Measurements from ENCODE around the gene PREB.

Gene PREB

GRCh38 chr2:27152796-27153464 lies 18.5 kb upstream of the PREB start:
- DNase-seq, result no peak

GRCh38 chr2:27152102-27152795 lies 17.8 kb upstream of the PREB start:
- DNase-seq, result no peak

DNA sequence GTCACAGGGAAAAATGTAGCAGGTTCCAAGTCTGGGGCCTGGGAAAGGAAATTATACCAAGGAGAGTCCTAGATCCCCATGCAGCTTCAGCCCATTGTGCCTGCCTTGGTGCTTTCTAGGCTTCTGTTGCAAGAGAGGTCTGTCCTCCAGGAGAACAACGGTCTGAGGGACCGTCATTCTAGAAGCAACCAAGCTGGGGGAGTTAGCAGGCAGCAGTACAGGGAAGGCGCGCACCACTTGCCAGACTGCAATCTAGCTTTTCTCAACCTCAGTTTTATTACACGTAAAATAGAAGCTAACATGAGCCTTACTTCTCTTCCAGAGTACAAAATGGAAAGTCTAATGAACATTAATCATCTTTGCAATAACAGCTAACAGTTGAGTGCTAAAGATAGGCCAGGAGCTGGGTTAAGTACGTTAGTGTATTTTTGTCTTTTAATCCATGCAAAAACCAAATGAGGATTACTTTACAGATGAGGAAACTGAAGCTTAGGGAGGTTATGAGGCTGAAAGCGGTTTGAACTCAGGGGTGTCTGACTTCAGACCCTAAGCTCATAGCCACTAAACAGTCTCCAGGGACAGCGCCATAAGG lies 16.3 kb upstream of the PREB start:
- no peak for DNase-seq

- no peak for DNase-seq
Measured at GRCh38 chr2:27149570-27150405, 15.4 kb upstream of the PREB start.

DNA sequence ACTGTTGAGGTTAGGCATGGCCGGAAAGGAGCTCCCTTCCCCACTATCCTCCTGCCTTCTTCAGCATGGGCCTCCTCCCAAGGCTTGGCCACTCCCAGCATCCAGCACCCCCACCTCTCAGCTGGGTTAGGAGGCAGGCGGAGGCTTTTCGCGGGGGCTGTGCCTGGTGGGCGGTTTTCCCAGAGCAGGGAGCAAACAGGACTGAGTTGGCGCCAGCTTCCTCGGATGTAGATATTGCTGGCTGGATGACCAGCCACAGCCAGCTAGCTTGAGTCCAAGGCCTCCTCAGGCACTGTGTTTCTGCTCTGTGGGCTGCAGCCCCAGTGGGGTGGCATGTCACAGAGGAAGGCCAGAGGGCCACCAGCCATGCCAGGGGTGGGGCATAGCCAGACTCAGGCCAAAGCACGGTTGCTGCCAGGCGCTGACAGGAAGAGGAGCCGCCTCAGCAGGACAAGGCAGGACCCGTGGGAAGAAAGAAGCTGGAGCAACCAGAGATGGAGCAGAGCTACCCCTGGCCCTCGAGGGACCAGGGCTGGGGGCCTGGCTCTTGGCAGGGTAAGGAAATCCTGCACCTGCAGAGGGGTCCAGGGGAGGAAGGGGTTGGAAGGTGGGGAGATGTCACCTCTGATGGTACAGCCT lies 14.5 kb upstream of the PREB start, which contains the start of gene TCF23:
Gene TCF23, plus strand, starts transcription at position 204 of the 639 bp plus-strand sequence. Its CDS starts 130 bp downstream, at position 334.
- DNase-seq, result no peak

DNA sequence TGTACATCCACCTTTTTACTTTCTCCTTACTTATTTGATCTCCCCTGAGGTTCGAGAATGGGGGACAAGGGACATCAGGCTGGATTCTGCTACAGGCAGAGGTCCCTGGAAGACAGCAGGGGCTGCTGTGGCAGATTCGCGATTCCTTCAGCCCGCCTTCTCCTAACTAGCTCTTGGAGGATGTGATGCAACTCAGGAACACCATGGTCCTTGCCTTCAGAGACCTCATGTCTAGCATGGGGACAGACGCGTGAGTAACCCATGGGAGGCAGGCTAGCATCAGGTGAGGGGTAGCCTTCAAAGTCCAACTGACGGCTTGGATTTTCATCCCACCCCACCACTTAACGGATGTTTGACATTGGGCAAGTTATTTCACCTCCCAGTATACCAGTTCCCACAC lies 13.5 kb upstream of the PREB start:
- DNase-seq, result no peak

GRCh38 chr2:27145682-27146081 lies 11.2 kb upstream of the PREB start:
- no peak for DNase-seq

DNA sequence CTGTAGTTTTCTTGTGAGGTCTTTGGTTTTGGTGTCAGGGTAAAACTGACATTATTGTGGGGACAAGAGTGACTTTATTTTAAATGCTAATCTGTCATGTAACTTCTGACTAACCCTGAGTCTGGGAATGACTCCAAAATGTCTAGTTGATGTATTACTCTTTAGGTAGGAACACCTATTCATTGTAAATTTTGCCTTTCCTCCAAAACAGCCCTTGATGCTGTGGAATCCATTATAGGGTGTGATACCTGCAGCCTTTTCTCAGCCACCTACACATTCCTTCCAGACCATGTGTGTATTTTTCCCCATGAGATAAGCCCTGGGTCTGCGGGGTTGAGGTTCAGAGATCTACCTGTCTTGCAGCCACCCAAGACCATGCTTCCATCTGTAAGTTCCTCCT lies 8.8 kb upstream of the PREB start:
- DNase-seq, result no peak

- DNase-seq, result no peak
Measured at GRCh38 chr2:27139310-27139709, 4.9 kb upstream of the PREB start, which contains the start of gene PRR30. Gene PRR30 (minus strand): TSS chr2:27139410. CDS start chr2:27138329, 1,081 bp downstream.

- DNase-seq, result no peak
Measured at GRCh38 chr2:27138111-27138510, 3.7 kb upstream of the PREB start.

DNA sequence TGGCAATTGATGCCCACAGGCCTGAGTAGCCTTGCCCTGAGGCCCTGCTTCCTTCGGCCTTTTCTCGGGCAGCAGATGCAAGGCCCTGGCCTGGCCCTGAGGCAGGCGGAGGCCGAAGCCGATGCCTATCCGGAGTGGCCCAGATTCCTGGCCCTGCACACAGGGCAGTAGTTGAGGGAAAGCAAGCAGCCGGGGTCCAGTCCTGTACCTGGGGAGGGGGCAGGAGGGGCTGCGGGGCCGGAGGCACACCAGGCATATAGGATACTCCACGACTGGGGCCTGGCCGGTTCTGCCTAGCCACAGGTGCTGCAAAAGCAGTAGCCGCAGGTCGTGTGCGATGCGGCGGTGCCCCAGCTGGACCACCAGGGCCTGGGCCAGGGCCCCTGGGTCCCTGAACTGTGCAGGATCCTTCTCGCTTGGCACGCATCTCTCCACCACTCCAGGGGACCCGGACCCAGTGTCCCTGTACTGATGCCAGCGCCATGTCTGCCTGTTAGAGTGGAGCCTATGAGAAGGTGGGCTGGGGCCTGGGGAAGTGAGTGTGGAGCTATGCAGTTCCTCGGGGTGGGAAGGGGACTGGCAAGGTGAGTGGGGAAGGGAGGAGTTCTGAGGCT lies 3.0 kb upstream of the PREB start:
- DNase-seq, result no peak

GRCh38 chr2:27136751-27137150 lies 2.3 kb upstream of the PREB start:
- DNase-seq, result no peak

DNA sequence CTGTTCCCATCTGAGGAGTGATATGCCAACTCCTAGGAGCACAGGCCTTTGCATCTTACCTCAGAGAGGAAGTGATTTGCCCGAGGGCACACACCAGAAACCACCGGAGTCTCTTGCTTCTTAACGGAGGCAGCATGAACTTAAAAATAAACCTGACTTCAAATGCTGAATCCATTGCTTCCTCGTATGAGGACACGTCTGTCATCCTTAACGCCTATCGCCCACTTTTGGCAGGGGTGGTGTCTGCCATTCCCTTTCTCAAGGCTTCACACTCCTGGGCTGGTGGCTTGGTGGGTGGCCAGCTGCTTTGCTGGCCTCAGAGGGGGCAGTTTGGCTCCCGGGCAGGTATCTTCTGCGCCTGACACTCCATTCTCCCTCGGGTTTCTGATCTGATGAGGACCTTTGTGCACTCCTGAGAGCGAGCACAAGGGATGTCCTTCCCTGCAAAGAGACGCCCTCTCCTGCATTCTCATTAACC lies 1.1 kb upstream of the PREB start:
- DNase-seq, result no peak

DNA sequence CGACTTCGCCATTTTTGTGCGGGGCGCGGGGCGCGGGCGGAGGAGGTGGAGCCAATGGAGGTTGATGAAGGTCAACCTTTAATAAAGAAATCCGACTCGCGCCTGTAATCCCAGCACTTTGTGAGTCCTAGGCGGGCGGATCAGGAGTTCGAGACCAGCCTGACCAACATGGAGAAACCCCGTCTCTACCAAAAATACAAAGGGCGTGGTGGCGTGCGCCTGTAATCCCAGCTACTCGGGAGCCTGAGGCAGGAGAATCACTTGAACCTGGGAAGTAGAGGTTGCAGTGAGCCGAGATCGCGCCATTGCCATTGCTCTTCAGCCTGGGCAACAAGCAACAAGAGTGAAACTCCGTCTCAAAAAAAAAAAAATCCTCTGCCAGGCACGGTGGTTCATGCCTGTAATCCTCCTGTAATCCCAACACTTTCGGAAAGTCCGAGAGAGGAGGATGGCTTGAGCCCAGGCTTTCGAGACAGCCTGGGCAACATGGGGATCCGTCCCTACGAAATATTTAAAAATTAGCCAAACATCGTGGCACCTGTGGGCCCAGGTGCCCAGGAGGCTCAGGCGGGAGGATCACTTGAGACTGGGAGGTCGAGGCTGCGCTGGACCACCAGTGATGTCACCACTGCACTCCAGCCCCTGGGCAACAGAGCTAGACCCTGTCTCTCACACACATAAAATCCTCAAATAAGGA lies 493 bp upstream of the PREB start:
- DNase-seq, result no peak

DNA sequence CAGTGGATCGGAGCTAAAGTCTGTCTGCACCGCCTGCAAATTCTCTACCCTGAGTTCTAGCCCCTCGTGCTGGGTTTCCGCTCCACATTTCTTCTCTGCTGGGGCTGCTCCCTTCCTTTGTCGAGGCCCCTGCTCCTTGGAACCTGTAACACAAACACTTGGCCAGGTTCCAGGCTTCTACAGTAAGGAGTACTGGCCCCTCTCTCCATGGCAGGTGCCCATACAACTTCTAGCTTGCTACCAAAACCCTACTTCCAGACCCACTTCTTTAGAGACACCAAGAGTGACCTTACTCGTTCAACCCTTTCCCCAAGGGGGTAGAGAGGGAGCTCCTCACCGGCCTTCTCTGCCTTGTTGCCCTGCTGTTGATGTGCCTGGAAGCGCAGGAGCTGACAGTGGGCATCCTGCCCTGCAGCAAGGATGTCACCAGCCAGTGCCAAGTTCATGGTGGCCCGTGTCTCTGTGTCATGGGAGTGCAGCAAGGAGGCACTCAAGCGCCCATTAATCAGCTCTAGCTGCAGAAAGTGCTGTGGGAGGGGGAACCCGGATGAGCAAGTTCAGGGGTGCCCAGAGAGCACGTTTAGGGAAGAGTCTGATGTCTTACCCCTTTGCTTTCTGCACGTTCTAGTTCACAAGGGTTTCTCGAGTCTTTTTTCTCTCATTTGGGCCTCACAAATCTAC lies 1.1 kb downstream of the PREB start:
- DNase-seq, result no peak

- no peak for DNase-seq
Measured at GRCh38 chr2:27131429-27131828, 3.0 kb downstream of the PREB start.

DNA sequence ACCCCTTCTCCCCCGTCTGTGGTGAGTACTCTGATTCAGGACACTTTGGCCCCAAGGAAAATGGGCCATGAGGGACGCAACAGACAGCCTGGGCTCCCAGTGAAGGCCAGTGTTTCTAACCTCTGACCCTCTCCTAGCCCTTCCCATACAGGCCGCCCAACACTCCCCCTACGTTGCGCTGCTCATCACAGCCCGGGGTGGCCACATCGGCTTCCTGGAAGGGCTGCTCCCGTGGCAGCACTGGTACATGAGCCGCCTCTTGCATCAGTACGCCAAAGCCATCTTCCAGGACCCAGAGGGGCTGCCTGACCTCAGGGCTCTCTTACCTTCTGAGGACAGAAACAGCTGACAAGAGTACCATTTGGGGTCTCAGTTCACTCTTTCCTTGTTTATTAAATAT lies 4.0 kb downstream of the PREB start:
- DNase-seq, result no peak

DNA sequence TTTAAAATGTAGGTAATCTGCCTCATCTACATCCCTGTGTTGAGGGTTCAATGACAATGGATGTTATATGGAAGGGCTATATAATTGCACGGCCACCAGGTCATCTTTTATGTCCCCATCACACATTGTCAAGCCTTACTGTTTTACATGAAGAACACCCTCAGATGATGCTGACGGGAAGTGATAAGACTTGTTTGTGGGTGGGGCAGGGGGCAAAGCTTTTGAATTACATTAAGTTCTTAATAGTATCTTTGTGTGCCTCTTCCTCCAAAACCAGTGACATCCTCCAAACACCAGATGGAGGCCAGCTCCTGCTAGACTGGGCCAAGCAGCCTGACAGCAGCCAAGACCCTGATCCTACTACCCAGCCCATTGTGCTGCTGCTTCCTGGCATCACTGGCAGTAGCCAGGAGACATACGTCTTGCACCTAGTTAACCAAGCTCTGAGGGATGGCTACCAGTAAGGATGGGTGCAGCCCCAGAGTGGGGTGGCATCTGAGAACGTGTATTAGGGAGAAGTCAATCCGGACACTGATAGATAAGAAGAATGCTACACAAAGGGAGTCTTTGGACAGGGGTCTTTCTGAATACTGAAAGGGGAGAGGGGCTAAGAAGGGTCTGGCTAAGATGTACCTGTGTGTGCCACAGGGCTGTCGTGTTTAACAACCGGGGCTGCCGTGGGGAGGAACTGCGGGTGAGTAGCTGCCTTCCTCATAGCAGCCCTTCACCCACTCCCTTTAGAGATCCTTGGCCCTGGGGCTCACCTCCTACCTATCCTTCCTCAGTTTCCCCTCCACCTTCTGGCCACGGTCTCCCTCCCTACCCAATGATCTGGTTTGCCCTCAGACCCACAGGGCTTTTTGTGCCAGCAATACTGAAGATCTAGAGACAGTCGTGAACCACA lies 5.5 kb downstream of the PREB start:
- DNase-seq, result no peak

DNA sequence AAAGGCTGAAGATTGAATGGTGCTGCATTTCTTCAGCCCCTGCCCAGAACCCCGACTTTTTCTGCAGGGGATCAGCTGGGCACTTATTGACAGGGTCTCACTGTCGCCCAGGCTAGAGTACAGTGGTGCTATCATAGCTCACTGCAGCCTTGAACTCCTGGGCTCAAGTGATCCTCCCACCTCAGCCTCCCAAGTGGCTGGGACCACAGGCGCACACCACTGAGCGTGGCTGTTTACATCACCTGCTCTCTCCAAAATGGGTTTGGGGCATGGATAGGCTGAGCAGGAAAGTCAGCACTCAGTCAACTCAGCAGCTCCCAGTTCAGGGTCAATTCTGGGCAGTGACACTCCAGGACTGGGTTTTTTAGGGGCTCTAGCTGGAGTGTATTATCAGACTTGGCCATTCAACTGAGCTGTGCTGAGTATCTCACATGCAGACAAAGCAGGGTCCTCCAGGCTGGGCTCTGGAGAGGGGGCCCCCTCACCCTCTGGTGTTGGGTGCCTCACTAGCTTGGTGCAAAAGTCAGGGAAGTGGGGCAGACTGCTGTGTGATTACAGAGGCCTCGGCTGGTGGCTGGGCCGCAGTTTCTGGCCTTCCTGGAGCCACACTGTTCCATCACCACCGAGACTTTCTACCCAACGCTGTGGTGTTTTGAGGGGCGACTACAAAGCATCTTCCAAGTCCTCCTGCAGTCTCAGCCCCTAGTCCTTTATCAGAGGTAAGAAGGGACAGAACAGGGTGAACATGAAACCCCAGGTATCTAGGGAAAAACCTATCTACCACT lies 6.4 kb downstream of the PREB start:
- DNase-seq, result no peak
